SW480 (cell line): Measurements from ENCODE around the gene CLIC4.
"Not testable (repeated sequence)": the region's sequence is repeated elsewhere in the genome, so short reads cannot be mapped to it uniquely, and the experiment has no call there.

Source experiments
- DNase-seq: peaks from one replicate; pipeline ENCODE4 v3.0.0-alpha.2; 2016; ENCODE audit warnings: low spot score

Gene CLIC4

GRCh38 chr1:24775348-24775747 is 30.1 kb downstream of the CLIC4 start:
- no peak for DNase-seq

GRCh38 chr1:24775916-24776315 is 30.7 kb downstream of the CLIC4 start:
- no peak for DNase-seq

- DNase-seq: no peak
Observed at GRCh38 chr1:24776821-24777220, 31.6 kb downstream of the CLIC4 start.

GRCh38 chr1:24778141-24778540 is 32.9 kb downstream of the CLIC4 start:
- no peak for DNase-seq

- DNase-seq: not testable (repeated sequence)
Observed at GRCh38 chr1:24779199-24779598, 34.0 kb downstream of the CLIC4 start.

GRCh38 chr1:24779689-24780464 is 34.6 kb downstream of the CLIC4 start:
- DNase-seq: no peak

- not testable (repeated sequence) for DNase-seq
Observed at GRCh38 chr1:24780626-24781025, 35.4 kb downstream of the CLIC4 start.

- no peak for DNase-seq
Observed at GRCh38 chr1:24782689-24783088, 37.4 kb downstream of the CLIC4 start.

- DNase-seq: no peak
Observed at GRCh38 chr1:24783713-24784112, 38.5 kb downstream of the CLIC4 start.

- no peak for DNase-seq
Observed at GRCh38 chr1:24786191-24786590, 40.9 kb downstream of the CLIC4 start.

- no peak for DNase-seq
Observed at GRCh38 chr1:24790490-24790889, 45.2 kb downstream of the CLIC4 start.

GRCh38 chr1:24793447-24794129 is 48.3 kb downstream of the CLIC4 start:
- DNase-seq: no peak

GRCh38 chr1:24794130-24794502 is 48.9 kb downstream of the CLIC4 start:
- DNase-seq: not testable (repeated sequence)

- no peak for DNase-seq
Observed at GRCh38 chr1:24795236-24795635, 50.0 kb downstream of the CLIC4 start.

- DNase-seq: no peak
Observed at GRCh38 chr1:24796524-24796923, 51.3 kb downstream of the CLIC4 start.

GRCh38 chr1:24799242-24799641 is 54.0 kb downstream of the CLIC4 start:
- DNase-seq: not testable (repeated sequence)

GRCh38 chr1:24801176-24801575 is 55.9 kb downstream of the CLIC4 start:
- DNase-seq: no peak

- DNase-seq: no peak
Observed at GRCh38 chr1:24803220-24803619, 58.0 kb downstream of the CLIC4 start.

- DNase-seq: no peak
Observed at GRCh38 chr1:24803987-24804530, 58.8 kb downstream of the CLIC4 start.

GRCh38 chr1:24805534-24806301 is 60.5 kb downstream of the CLIC4 start:
- no peak for DNase-seq

- DNase-seq: no peak
Observed at GRCh38 chr1:24806588-24806987, 61.3 kb downstream of the CLIC4 start.

- not testable (repeated sequence) for DNase-seq
Observed at GRCh38 chr1:24811494-24811893, 66.2 kb downstream of the CLIC4 start.

- not testable (repeated sequence) for DNase-seq
Observed at GRCh38 chr1:24820221-24820620, 75.0 kb downstream of the CLIC4 start.
